ENCODE data around the gene NPIPB6.
"Not testable (repeated sequence)": the region's sequence is repeated elsewhere in the genome, so short reads cannot be mapped to it uniquely, and the experiment has no call there.

DNA sequence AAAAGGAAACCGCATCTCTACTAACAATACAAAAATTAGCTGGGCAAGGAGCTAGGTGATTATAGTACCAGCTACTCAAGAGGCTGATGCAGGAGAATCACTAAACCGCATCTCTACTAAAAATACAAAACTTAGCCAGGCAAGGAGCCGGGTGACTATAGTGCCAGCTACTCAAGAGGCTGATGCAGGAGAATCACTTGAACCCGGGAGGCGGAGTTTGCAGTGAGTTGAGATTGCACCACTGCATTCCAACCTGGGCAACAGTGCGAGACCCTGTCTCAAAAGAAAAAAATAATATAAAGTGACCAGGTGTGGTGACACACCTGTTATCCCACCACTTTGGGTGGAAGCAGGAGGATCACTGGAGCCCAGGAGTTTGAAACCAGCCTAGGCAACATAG, 25.1 kb downstream of the NPIPB6 start:
- TF ChIP-seq POLR2A (IDR thresholded peaks at IDR 0.05; ENCODE audit: low read length); GATA1 (IDR thresholded peaks at IDR 0.05; ENCODE audit: low read depth, low read length): not testable (repeated sequence)

All from erythroblast (primary cell).